NCI-H1092 (cell line): ENCODE results near the gene KCNJ1.

Source experiments
- DNase-seq: peaks from one replicate; lab custom pipeline; 2025; lab: John Stamatoyannopoulos, UW

Gene KCNJ1

GRCh38 chr11:128901653-128902514, 34.8 kb upstream of the KCNJ1 start:
- DNase-seq = no peak

- DNase-seq = no peak
Measured at GRCh38 chr11:128900468-128900867, 33.4 kb upstream of the KCNJ1 start.

GRCh38 chr11:128898580-128899344, 31.7 kb upstream of the KCNJ1 start:
- DNase-seq = no peak

GRCh38 chr11:128897826-128898225, 30.7 kb upstream of the KCNJ1 start:
- no peak for DNase-seq

- DNase-seq = no peak
Measured at GRCh38 chr11:128896356-128896755, 29.3 kb upstream of the KCNJ1 start.

GRCh38 chr11:128895526-128895925, 28.4 kb upstream of the KCNJ1 start:
- no peak for DNase-seq

- DNase-seq = no peak
Measured at GRCh38 chr11:128894685-128895084, 27.6 kb upstream of the KCNJ1 start.

- no peak for DNase-seq
Measured at GRCh38 chr11:128894286-128894681, 27.2 kb upstream of the KCNJ1 start.

GRCh38 chr11:128893578-128894285, 26.6 kb upstream of the KCNJ1 start:
- no peak for DNase-seq

- no peak for DNase-seq
Measured at GRCh38 chr11:128892866-128893565, 25.9 kb upstream of the KCNJ1 start.

- no peak for DNase-seq
Measured at GRCh38 chr11:128891913-128892398, 24.9 kb upstream of the KCNJ1 start.

GRCh38 chr11:128890543-128891368, 23.7 kb upstream of the KCNJ1 start, which contains the start of gene KCNJ5:
Gene KCNJ5, plus strand, starts transcription at chr11:128891356. Its CDS starts 19,918 bp downstream, at chr11:128911274.
- DNase-seq = peak; percentile 57

GRCh38 chr11:128890216-128890542, 23.1 kb upstream of the KCNJ1 start:
- no peak for DNase-seq

- no peak for DNase-seq
Measured at GRCh38 chr11:128889657-128890213, 22.6 kb upstream of the KCNJ1 start.

GRCh38 chr11:128888034-128888985, 21.2 kb upstream of the KCNJ1 start:
- DNase-seq = no peak

GRCh38 chr11:128886406-128887124, 19.5 kb upstream of the KCNJ1 start:
- DNase-seq = no peak

- DNase-seq = peak; percentile 74
Measured at GRCh38 chr11:128884703-128885338, 17.7 kb upstream of the KCNJ1 start.

- no peak for DNase-seq
Measured at GRCh38 chr11:128884054-128884453, 17.0 kb upstream of the KCNJ1 start.
